DMS 273 treated with DMSO at 0.1 percent for 48 hours (cell line): ENCODE results near the gene PCDHGC3.

Experiments used
- DNase-seq: peaks from one replicate; lab custom pipeline; 2025; lab: John Stamatoyannopoulos, UW

PCDHGC3 gene

GRCh38 chr5:141485321-141486055 is 9.7 kb downstream of the PCDHGC3 start:
- DNase-seq, result no peak

GRCh38 chr5:141486091-141486490 is 10.3 kb downstream of the PCDHGC3 start:
- DNase-seq, result no peak

- no peak for DNase-seq
Observed at GRCh38 chr5:141487131-141487530, 11.4 kb downstream of the PCDHGC3 start.

- no peak for DNase-seq
Observed at GRCh38 chr5:141488591-141489561, 13.1 kb downstream of the PCDHGC3 start, which contains the start of gene PCDHGC5. Gene PCDHGC5, plus strand, starts transcription at chr5:141489081. Its CDS starts 160 bp downstream, at chr5:141489241.

- DNase-seq, result no peak
Observed at GRCh38 chr5:141489841-141490240, 14.1 kb downstream of the PCDHGC3 start.

GRCh38 chr5:141490271-141490670 is 14.5 kb downstream of the PCDHGC3 start:
- DNase-seq, result no peak

- DNase-seq, result no peak
Observed at GRCh38 chr5:141490771-141491170, 15.0 kb downstream of the PCDHGC3 start.

- no peak for DNase-seq
Observed at GRCh38 chr5:141491323-141492167, 15.8 kb downstream of the PCDHGC3 start.

- no peak for DNase-seq
Observed at GRCh38 chr5:141492168-141492885, 16.6 kb downstream of the PCDHGC3 start.

GRCh38 chr5:141493500-141494422 is 18.0 kb downstream of the PCDHGC3 start:
- no peak for DNase-seq

- DNase-seq, result no peak
Observed at GRCh38 chr5:141494761-141495452, 19.1 kb downstream of the PCDHGC3 start.

GRCh38 chr5:141495453-141495811 is 19.7 kb downstream of the PCDHGC3 start:
- no peak for DNase-seq

GRCh38 chr5:141496038-141496437 is 20.3 kb downstream of the PCDHGC3 start:
- DNase-seq, result no peak

- DNase-seq, result no peak
Observed at GRCh38 chr5:141501761-141502160, 26.0 kb downstream of the PCDHGC3 start.

GRCh38 chr5:141503681-141504080 is 27.9 kb downstream of the PCDHGC3 start:
- DNase-seq, result no peak

GRCh38 chr5:141504216-141504615 is 28.4 kb downstream of the PCDHGC3 start:
- DNase-seq, result no peak

GRCh38 chr5:141506381-141507155 is 30.8 kb downstream of the PCDHGC3 start:
- DNase-seq, result no peak

- DNase-seq, result no peak
Observed at GRCh38 chr5:141507387-141508091, 31.8 kb downstream of the PCDHGC3 start.
